ENCODE measurements around the gene PXT1. TPM values are rescaled to one million over a fixed set of nuclear protein-coding genes. Genes with fewer than 3 reads are reported as not detected.
"Not testable (repeated sequence)": the region's sequence is repeated elsewhere in the genome, so short reads cannot be mapped to it uniquely, and the experiment has no call there.

The PXT1 gene
- total RNA-seq, 1 experiment from 2014 or later = not detected

- DNase-seq (ENCODE audit: low read depth) = no peak
These were observed 72.0 kb downstream of the PXT1 start for GRCh38 chr6:36370638-36371037.

- peak; percentile 35 for DNase-seq (ENCODE audit: low read depth)
These were observed 73.5 kb downstream of the PXT1 start for GRCh38 chr6:36368921-36369865.

- no peak for DNase-seq (ENCODE audit: low read depth)
These were observed 74.2 kb downstream of the PXT1 start for GRCh38 chr6:36368421-36368820.

GRCh38 chr6:36367743-36368142 is 74.9 kb downstream of the PXT1 start:
- DNase-seq (ENCODE audit: low read depth) = no peak

GRCh38 chr6:36364669-36365479 is 77.8 kb downstream of the PXT1 start:
- DNase-seq (ENCODE audit: low read depth) = no peak

GRCh38 chr6:36364061-36364635 is 78.5 kb downstream of the PXT1 start:
- not testable (repeated sequence) for DNase-seq (ENCODE audit: low read depth)

GRCh38 chr6:36363371-36363752 is 79.3 kb downstream of the PXT1 start:
- DNase-seq (ENCODE audit: low read depth) = not testable (repeated sequence)

- DNase-seq (ENCODE audit: low read depth) = no peak
These were observed 79.9 kb downstream of the PXT1 start for GRCh38 chr6:36362551-36363370.

GRCh38 chr6:36361071-36361470 is 81.6 kb downstream of the PXT1 start:
- no peak for DNase-seq (ENCODE audit: low read depth)

- DNase-seq (ENCODE audit: low read depth) = peak; percentile 61
These were observed 82.2 kb downstream of the PXT1 start for GRCh38 chr6:36360241-36361054.

- DNase-seq (ENCODE audit: low read depth) = no peak
These were observed 84.3 kb downstream of the PXT1 start for GRCh38 chr6:36358226-36358915.

GRCh38 chr6:36357872-36358225 is 84.8 kb downstream of the PXT1 start:
- DNase-seq (ENCODE audit: low read depth) = no peak

GRCh38 chr6:36355819-36356218 is 86.8 kb downstream of the PXT1 start:
- DNase-seq (ENCODE audit: low read depth) = peak; percentile 37

- no peak for DNase-seq (ENCODE audit: low read depth)
These were observed 89.2 kb downstream of the PXT1 start for GRCh38 chr6:36353411-36353915.

- DNase-seq (ENCODE audit: low read depth) = no peak
These were observed 90.0 kb downstream of the PXT1 start for GRCh38 chr6:36352477-36353157.

- peak; percentile 58 for DNase-seq (ENCODE audit: low read depth)
These were observed 91.7 kb downstream of the PXT1 start for GRCh38 chr6:36350681-36351571.

GRCh38 chr6:36350082-36350481 is 92.6 kb downstream of the PXT1 start:
- DNase-seq (ENCODE audit: low read depth) = no peak

- no peak for DNase-seq (ENCODE audit: low read depth)
These were observed 93.4 kb downstream of the PXT1 start for GRCh38 chr6:36349240-36349639.

Data from HT1080 (cell line).